ENCODE results near the gene PGAP1.

DNA sequence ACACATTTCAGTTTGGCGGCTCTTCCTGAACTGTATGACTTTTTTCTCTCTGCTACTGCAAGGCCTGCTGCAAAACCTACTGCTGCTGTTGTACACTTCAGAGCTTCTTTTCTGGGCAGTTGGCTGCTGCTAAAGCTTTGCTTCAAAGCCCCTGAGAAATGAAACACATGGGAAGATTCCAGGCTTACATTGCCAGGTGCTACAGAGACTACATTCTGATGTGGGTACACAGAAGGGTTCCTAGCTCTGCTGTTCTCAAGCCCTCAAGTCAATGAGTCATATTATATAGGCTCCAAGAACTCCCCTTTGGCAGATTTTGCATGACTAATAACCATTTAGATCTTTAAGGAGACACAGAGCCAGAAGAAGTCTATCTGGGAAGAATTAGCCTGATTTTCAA lies 12.9 kb upstream of the PGAP1 start:
- no peak for TF ChIP-seq POLR2AphosphoS5 (IDR thresholded peaks at IDR 0.05)
- TF ChIP-seq, protein P1, sequence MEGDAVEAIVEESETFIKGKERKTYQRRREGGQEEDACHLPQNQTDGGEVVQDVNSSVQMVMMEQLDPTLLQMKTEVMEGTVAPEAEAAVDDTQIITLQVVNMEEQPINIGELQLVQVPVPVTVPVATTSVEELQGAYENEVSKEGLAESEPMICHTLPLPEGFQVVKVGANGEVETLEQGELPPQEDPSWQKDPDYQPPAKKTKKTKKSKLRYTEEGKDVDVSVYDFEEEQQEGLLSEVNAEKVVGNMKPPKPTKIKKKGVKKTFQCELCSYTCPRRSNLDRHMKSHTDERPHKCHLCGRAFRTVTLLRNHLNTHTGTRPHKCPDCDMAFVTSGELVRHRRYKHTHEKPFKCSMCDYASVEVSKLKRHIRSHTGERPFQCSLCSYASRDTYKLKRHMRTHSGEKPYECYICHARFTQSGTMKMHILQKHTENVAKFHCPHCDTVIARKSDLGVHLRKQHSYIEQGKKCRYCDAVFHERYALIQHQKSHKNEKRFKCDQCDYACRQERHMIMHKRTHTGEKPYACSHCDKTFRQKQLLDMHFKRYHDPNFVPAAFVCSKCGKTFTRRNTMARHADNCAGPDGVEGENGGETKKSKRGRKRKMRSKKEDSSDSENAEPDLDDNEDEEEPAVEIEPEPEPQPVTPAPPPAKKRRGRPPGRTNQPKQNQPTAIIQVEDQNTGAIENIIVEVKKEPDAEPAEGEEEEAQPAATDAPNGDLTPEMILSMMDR (IDR thresholded peaks at IDR 0.05) = no peak
- TF ChIP-seq EP300 (IDR thresholded peaks at IDR 0.05) = no peak
- TF ChIP-seq POLR2A (IDR thresholded peaks at IDR 0.05) = no peak
